ENCODE data around the gene GADD45A.

GADD45A gene

DNA sequence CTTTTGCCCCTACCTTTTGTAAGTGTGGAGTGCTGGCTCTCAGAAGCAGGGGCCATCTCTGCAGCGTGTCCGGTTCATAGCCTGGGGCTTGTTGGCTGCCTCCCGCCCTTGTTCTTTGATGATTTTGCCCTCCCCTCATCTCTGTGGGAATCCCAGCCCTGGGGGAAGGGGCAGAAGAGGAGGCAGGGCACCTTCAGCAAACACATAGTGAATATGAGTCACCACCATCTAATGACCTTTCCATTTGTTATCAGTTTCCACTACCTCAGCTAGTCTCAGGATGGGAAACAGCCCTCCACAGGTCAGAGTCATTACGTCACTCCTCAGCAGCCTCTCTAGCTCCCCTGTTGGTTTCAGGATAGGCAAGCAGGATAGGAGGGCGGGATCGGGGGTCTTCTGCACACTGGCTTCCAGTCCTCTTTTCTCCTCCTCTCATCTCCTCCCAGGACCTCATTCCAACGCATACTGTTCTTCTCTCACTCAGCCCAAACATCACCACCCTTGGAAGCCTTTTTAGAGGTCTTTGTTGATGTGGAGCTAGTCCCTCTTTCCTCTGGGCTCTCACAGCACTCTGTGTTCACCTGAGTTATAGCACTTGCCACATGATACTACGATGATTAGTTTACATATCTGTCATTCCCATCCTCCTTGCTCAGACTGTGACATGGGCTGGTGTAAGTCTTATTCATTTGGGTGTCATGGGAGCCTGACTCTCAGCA, 15.8 kb downstream of the GADD45A start (continued):
- TF ChIP-seq, protein P1, sequence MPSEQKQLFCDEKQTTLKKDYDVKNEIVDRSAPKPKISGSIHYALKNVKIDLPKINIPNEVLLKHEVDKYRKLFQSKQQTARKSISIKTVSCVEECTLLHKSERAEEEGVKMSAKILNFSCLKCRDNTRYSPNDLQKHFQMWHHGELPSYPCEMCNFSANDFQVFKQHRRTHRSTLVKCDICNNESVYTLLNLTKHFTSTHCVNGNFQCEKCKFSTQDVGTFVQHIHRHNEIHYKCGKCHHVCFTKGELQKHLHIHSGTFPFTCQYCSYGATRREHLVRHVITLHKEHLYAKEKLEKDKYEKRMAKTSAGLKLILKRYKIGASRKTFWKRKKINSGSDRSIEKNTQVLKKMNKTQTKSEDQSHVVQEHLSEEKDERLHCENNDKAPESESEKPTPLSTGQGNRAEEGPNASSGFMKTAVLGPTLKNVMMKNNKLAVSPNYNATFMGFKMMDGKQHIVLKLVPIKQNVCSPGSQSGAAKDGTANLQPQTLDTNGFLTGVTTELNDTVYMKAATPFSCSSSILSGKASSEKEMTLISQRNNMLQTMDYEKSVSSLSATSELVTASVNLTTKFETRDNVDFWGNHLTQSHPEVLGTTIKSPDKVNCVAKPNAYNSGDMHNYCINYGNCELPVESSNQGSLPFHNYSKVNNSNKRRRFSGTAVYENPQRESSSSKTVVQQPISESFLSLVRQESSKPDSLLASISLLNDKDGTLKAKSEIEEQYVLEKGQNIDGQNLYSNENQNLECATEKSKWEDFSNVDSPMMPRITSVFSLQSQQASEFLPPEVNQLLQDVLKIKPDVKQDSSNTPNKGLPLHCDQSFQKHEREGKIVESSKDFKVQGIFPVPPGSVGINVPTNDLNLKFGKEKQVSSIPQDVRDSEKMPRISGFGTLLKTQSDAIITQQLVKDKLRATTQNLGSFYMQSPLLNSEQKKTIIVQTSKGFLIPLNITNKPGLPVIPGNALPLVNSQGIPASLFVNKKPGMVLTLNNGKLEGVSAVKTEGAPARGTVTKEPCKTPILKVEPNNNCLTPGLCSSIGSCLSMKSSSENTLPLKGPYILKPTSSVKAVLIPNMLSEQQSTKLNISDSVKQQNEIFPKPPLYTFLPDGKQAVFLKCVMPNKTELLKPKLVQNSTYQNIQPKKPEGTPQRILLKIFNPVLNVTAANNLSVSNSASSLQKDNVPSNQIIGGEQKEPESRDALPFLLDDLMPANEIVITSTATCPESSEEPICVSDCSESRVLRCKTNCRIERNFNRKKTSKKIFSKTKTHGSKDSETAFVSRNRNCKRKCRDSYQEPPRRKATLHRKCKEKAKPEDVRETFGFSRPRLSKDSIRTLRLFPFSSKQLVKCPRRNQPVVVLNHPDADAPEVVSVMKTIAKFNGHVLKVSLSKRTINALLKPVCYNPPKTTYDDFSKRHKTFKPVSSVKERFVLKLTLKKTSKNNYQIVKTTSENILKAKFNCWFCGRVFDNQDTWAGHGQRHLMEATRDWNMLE (tag by site-specific recombination; conservative IDR thresholded peaks at IDR 0.05; ENCODE audit: low read depth), result no peak; the same call in 1 of the 2 replicates
- TF ChIP-seq ZBTB20 (tag by site-specific recombination; IDR thresholded peaks at IDR 0.05) (no peak), ZNF19 (tag by site-specific recombination; IDR thresholded peaks at IDR 0.05; ENCODE audit: low read depth) (no peak), SCRT2 (tag by site-specific recombination; IDR thresholded peaks at IDR 0.05) (peak; percentile 98), ZNF571 (tag by site-specific recombination; IDR thresholded peaks at IDR 0.05) (no peak), ZNF114 (tag by site-specific recombination; IDR thresholded peaks at IDR 0.05) (no peak), KLF10 (tag by site-specific recombination; IDR thresholded peaks at IDR 0.05) (peak; percentile 96), ZNF677 (tag by site-specific recombination; IDR thresholded peaks at IDR 0.05) (no peak), ZNF473 (tag by site-specific recombination; IDR thresholded peaks at IDR 0.05) (no peak), ZNF768 (tag by site-specific recombination; IDR thresholded peaks at IDR 0.05) (no peak), ZEB2 (tag by site-specific recombination; IDR thresholded peaks at IDR 0.05) (peak; percentile 92), ZNF223 (tag by site-specific recombination; IDR thresholded peaks at IDR 0.05) (no peak), ZNF837 (tag by site-specific recombination; IDR thresholded peaks at IDR 0.05) (no peak), ZNF335 (tag by site-specific recombination; conservative IDR thresholded peaks at IDR 0.05) (peak; percentile 41), ZNF521 (tag by site-specific recombination; IDR thresholded peaks at IDR 0.05) (no peak), ZNF416 (tag by site-specific recombination; IDR thresholded peaks at IDR 0.05) (no peak), ZNF626 (tag by site-specific recombination; IDR thresholded peaks at IDR 0.05) (no peak), ZNF701 (tag by site-specific recombination; IDR thresholded peaks at IDR 0.05) (no peak)
- TF ChIP-seq, protein P2, sequence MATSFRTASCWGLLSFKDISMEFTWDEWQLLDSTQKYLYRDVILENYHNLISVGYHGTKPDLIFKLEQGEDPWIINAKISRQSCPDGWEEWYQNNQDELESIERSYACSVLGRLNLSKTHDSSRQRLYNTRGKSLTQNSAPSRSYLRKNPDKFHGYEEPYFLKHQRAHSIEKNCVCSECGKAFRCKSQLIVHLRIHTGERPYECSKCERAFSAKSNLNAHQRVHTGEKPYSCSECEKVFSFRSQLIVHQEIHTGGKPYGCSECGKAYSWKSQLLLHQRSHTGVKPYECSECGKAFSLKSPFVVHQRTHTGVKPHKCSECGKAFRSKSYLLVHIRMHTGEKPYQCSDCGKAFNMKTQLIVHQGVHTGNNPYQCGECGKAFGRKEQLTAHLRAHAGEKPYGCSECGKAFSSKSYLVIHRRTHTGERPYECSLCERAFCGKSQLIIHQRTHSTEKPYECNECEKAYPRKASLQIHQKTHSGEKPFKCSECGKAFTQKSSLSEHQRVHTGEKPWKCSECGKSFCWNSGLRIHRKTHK (tag by site-specific recombination; IDR thresholded peaks at IDR 0.05), result no peak
- TF ChIP-seq, protein P3, sequence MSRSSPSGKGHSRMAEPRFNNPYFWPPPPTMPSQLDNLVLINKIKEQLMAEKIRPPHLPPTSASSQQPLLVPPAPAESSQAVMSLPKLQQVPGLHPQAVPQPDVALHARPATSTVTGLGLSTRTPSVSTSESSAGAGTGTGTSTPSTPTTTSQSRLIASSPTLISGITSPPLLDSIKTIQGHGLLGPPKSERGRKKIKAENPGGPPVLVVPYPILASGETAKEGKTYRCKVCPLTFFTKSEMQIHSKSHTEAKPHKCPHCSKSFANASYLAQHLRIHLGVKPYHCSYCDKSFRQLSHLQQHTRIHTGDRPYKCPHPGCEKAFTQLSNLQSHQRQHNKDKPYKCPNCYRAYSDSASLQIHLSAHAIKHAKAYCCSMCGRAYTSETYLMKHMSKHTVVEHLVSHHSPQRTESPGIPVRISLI (tag by site-specific recombination; IDR thresholded peaks at IDR 0.05), result no peak
- TF ChIP-seq, protein P4, sequence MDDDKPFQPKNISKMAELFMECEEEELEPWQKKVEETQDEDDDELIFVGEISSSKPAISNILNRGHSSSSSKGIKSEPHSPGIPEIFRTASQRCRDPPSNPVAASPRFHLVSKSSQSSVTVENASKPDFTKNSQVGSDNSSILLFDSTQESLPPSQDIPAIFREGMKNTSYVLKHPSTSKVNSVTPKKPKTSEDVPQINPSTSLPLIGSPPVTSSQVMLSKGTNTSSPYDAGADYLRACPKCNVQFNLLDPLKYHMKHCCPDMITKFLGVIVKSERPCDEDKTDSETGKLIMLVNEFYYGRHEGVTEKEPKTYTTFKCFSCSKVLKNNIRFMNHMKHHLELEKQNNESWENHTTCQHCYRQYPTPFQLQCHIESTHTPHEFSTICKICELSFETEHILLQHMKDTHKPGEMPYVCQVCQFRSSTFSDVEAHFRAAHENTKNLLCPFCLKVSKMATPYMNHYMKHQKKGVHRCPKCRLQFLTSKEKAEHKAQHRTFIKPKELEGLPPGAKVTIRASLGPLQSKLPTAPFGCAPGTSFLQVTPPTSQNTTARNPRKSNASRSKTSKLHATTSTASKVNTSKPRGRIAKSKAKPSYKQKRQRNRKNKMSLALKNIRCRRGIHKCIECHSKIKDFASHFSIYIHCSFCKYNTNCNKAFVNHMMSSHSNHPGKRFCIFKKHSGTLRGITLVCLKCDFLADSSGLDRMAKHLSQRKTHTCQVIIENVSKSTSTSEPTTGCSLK (tag by site-specific recombination; IDR thresholded peaks at IDR 0.05), result no peak
- TF ChIP-seq, protein P5, sequence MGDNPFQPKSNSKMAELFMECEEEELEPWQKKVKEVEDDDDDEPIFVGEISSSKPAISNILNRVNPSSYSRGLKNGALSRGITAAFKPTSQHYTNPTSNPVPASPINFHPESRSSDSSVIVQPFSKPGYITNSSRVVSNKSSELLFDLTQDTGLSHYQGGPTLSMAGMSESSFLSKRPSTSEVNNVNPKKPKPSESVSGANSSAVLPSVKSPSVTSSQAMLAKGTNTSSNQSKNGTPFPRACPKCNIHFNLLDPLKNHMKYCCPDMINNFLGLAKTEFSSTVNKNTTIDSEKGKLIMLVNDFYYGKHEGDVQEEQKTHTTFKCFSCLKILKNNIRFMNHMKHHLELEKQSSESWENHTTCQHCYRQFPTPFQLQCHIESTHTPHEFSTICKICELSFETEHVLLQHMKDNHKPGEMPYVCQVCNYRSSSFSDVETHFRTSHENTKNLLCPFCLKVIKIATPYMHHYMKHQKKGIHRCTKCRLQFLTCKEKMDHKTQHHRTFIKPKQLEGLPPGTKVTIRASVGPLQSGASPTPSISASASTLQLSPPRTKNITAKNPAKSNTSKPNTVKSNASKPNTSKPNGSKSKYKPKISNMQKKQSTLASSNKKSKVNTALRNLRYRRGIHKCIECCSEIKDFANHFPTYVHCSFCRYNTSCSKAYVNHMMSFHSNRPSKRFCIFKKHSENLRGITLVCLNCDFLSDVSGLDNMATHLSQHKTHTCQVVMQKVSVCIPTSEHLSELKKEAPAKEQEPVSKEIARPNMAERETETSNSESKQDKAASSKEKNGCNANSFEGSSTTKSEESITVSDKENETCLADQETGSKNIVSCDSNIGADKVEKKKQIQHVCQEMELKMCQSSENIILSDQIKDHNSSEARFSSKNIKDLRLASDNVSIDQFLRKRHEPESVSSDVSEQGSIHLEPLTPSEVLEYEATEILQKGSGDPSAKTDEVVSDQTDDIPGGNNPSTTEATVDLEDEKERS (tag by site-specific recombination; IDR thresholded peaks at IDR 0.05), result no peak
- TF ChIP-seq, protein P6, sequence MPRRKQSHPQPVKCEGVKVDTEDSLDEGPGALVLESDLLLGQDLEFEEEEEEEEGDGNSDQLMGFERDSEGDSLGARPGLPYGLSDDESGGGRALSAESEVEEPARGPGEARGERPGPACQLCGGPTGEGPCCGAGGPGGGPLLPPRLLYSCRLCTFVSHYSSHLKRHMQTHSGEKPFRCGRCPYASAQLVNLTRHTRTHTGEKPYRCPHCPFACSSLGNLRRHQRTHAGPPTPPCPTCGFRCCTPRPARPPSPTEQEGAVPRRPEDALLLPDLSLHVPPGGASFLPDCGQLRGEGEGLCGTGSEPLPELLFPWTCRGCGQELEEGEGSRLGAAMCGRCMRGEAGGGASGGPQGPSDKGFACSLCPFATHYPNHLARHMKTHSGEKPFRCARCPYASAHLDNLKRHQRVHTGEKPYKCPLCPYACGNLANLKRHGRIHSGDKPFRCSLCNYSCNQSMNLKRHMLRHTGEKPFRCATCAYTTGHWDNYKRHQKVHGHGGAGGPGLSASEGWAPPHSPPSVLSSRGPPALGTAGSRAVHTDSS (tag by site-specific recombination; IDR thresholded peaks at IDR 0.05), result peak; percentile 79
- TF ChIP-seq, protein P7, sequence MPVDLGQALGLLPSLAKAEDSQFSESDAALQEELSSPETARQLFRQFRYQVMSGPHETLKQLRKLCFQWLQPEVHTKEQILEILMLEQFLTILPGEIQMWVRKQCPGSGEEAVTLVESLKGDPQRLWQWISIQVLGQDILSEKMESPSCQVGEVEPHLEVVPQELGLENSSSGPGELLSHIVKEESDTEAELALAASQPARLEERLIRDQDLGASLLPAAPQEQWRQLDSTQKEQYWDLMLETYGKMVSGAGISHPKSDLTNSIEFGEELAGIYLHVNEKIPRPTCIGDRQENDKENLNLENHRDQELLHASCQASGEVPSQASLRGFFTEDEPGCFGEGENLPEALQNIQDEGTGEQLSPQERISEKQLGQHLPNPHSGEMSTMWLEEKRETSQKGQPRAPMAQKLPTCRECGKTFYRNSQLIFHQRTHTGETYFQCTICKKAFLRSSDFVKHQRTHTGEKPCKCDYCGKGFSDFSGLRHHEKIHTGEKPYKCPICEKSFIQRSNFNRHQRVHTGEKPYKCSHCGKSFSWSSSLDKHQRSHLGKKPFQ (tag by site-specific recombination; IDR thresholded peaks at IDR 0.05), result no peak
